Activated T-cell treated with anti-CD3 and anti-CD28 coated beads for 1 hour (primary cell): ENCODE data around the gene RNF208.

Experiments
- DNase-seq: peaks from one replicate; pipeline ENCODE4 v3.0.0-alpha.2; 2020; ENCODE audit warnings: low read depth

RNF208 gene

DNA sequence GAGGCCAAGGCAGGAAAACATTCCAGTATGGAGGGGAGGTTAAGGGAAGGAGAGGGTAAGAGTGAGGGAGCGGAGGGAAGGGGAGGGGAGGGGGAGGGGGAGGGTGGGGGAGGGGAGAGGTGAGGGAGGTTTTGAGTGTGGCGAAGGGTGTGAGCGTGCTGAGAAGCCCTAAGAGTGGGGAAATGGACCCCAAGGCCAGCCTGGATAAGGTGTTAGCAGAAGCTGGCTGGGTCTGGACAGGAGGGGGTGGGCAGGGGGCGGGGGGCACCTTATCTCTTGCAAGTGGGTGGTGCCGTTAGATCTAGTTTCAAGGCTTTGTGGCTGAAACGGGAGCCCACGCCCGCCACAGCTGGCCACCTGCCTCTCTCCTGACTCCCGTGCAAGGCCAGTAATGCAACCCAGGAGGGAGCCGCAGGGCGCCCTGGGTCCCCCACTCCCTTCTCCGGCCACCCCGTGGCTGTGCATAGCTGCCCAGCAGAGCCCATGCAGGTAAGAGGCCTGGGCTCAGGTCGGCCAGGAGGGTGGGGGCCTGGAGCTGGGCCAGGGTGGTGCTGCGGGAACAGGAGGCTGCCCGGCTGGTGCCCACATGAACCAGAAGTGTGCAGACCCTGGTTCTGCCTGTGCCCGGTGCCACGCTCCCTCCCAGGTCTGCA lies 5.9 kb upstream of the RNF208 start:
- no peak for DNase-seq

DNA sequence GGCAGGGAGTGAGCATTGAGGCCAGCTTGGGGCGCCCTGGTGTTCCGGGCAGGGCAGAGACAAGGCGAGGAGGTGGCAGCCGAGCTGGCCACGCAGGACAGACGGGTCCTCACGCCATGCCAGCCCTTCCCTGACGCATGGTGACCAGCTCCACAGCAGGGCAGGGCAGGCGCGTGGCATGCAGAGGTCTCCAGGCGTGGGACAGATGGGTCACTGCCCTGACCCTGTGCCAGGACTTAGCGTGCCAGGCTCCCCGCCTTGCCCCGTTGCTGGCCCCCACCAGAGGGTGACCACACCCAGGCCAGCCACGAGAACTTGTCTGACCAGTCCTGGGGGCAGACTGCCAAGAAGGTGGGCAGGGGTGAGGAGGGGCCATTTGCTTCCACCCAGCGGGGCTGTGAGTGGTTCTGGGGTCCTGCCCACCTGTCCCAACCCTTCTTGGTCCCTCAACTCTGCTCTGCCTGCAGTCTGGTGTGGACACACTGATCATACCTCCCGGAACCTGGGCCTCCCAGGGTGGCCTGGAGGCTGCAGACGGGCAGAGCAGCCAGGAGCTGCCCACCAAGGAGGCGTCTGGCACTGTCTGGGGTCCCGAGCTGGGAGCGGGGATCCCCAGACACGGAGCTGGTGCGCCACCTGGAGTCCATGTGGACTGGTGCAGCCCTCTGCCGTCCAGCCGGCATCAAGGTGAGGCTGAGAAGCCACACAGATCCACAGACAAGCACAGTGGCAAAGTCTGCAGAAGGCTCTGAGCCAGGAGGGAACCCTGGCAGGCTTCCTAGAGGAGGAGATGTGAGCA lies 5.2 kb upstream of the RNF208 start, which contains the start of gene RNF224:
Gene RNF224 (plus strand): TSS at position 449 of the 799 bp plus-strand sequence. CDS start 834 bp downstream, outside the sequence.
- DNase-seq: peak; percentile 74

DNA sequence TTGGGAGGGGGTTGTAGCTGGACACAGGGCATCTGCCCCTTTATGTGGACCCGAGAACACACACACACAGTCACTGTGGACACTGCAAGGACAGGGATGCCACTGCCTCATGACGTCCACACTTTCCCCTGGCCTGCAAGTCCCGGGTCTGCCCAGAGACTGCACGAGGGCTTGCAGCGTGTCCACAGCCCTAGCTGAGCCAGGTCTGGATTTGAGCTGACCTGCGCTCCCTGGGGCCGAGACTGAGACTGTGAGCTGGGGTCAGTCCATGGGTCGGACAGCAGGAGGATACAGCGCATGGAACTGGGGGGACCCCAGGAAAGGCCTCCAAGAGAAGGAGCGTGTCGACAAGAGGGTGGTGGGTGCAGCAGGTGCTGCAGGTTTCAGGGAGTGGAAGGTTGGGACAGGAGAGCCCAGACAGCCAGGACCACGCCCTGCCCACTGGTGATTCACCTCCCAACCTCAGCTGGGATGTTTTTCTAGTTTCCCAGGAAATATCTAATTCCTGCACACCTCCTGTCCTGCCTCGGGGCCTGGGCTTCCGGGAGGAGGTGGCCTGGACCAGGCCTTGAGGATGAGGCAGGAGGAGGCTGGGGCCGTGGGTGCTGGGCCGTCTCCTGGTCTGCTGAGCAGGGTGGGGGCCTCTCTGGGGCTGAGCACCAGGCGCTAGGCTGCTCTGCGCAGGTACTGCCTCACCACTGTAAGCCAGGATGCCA lies 4.5 kb upstream of the RNF208 start:
- DNase-seq: no peak

DNA sequence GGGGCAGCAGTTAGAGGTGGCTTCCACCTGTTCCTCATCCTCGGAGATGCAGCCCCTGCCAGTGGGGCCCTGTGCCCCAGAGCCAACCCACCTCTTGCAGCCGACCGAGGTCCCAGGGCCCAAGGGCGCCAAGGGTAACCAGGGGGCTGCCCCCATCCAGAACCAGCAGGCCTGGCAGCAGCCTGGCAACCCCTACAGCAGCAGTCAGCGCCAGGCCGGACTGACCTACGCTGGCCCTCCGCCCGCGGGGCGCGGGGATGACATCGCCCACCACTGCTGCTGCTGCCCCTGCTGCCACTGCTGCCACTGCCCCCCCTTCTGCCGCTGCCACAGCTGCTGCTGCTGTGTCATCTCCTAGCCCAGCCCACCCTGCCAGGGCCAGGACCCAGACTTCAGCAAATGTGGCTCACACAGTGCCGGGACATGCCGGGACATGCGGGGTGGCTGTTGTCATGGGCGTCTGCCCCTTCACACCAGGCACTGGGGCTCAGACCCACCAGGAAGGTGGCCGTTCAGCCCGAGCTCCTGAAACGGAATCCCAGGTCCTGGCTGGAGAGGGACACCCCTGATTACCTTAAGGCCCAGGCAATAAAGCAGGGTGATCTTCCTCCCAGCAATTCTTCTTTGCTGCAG lies 3.8 kb upstream of the RNF208 start:
- DNase-seq: no peak

DNA sequence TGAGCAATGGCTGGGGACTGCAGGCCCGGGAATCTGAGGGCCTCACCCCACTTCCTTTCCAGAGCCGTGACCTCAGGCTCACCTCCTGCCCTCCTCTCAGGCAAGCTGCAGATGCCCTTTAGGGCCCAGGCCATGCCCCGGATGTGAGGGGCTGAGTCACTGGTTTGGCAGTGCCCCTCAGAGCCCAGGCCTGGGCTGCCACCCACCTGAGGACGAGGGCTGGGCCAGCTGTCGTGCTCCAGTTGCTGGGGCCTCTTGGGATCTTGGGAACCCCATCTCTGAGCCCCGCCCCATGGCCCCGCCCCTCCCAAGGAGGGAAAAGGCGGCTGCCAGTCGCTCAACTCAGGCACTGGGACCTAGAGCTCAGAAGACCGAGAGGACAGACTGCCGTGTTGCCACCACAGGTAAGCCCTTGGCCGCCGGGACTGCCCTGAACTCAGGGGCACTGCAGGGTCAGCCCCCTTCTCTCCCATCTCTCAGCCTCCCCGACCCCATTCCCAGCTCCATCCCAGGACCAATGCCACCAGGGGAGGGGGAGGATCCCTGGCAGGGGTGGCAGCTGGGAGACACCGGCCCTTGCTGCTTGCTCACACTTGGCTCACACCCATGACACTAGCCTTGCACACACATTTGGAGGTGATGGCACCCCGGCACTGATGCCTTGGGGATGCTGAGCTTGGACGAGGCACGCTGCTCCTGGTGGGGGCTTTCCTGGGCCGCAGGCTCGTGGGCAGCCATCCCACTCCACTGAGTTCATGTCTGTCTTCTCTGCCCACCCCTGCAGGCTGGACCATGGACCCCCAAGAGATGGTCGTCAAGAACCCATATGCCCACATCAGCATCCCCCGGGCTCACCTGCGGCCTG lies 3.0 kb upstream of the RNF208 start, which contains the start of gene CYSRT1:
Gene CYSRT1 (plus strand): TSS at position 345 of the 865 bp plus-strand sequence. CDS start 448 bp downstream, at position 793.
- no peak for DNase-seq

DNA sequence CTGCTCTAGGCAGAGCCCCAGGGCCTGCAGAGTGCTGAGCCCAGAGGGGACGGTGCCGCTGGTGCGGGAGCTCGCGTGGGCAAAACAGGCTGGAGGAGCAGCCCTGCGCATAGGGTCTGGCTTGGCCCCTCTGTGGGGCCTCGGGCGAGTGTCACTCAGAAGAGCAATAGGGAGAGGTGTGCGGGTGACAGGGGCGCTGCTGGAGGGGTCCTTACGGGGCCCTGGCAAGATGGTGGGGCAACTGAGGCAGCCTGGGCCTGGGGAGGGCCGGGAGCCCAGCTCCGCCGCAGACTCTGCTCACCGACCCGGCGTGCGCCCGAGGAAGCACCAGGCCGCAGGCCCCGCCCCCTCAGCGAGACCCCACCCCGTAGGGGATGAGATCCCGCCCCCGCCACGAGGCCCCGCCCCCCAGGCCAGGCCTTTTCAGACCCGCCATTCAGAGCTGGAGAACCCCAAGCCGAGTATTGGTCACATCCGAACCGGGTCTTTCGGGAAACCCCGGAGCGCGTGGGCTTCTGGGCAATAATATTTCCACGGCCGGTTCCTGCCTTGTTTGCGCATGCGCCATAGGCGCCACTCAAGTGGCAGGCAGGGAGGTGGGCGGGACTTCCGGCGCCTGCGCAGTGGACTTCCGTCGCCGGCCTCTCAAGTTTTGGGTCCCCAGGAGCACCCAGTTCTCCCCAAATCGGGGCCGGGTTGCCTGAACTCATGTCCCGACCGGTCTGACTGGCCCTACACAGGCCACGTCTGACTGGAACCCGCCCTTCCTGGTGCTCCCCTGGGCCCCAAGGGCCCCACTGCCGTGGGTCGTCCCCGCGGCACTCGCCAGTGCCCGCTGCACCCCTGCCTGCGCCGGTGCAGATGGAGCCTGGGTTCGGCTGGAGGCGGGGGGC lies 1.3 kb upstream of the RNF208 start:
- DNase-seq: peak; percentile 99

DNA sequence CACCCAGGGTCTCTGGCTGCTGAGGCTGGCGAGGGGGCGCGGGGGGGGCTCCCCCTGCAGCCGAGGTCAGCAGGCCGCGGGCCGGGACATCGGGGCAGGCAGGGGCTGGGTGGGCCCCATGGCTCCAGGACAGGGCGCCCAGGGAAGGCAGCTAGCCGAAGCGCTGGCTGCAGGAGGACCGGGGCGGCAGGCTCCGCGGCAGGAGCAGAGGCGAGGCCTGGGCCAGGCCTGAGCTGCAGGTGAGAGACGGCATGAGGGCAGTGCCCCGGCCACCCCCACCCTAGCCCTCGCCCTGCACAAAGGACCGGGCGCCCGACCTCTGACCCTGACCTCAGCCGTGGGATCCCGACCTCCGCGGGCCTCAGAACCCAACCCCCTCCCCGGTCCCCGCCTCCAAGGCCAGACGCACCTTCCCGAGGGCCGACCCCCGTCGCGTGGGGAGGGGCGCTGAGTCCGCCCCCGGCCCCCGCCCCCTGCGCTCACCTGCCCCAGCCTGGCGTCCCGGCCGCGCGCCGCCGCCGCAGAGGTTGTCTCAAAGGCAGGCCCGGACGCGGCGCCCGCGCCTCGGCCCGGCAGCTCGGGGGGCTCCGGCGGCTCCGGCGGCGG lies 431 bp downstream of the RNF208 start:
- no peak for DNase-seq

DNA sequence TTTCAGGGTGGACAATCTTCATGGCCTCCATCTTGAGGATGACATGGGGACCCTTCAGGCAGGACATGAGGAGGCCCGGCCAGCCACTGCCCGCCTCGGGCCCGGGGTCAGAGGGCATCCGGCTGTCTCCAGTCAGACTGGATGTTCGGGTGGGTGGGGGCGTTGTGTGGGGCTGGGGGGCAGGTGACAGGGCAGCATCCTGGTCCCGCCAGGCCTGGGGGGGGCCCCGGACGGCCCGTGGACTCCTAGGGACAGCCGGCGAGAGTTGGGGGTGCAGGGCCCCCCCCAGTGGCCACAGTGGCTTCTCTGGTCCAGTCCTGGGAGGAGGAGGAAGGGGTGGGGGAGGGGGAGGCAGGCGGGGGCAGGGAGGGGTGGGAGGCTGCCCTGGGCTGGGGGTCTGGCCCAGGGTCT lies 940 bp downstream of the RNF208 start:
- DNase-seq: no peak

DNA sequence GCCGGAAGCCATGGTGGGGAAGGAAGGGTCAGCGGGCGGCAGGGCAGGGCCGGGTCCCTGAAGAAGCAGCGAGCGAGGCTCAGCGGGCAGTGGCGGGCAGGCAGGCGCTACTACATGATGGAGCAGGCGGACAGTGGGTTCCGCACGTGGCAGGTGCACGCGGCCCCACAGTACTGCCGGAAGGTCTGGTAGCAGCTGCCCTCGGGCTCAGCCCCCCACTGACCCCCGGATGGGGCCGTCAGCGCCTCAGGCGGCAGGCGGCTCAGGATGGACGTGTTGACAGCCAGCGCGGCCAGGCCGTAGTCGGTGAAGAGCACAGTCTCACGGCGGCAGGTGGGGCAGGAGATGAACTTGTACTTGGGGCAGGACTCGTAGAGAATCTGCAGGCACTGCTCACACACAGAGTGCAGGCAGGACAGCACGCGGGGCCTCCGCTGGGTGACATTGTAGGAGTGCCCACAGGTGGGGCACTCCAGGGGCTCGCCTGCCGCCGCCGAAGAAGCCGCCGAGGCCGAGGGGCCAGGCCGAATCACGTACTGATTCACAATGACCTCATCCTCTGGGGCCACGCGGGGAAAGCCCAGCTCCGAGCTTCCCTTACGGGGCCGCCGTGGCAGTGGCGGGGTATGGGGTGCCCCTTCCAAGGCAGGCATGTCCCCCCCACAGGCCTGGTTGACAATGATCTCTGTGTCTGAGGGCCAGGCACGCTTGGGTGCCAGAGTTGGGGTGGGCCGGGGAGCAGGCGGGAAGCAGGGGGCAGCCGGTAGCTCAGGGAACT lies 1.5 kb downstream of the RNF208 start:
- no peak for DNase-seq

DNA sequence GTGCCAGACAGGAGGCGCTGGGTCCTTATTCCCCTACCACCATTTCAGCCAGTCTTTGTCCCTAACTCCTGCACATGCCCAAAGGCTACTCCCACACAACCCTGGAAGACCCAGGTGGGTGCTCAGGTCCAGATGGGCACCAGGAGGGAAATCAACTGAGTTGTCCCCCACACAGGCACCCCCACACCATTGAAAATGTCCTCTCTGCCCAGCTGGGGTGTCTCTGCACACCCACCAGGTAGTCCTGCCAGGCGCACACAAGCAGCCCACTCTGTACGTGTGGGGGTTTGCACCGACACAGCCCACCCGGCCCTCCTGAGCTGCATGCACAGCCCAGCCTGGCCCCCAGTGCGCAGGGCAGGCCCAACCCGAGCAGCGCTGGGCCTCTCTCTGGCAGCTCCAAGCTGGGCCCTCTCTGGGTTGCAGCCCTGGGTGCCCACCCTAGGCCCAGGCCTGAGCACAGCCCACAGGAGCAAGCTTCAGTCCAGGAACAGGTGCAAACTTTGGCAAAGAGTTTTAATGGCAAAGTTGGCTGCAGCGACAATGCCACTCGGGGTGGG lies 2.2 kb downstream of the RNF208 start:
- DNase-seq: no peak

DNA sequence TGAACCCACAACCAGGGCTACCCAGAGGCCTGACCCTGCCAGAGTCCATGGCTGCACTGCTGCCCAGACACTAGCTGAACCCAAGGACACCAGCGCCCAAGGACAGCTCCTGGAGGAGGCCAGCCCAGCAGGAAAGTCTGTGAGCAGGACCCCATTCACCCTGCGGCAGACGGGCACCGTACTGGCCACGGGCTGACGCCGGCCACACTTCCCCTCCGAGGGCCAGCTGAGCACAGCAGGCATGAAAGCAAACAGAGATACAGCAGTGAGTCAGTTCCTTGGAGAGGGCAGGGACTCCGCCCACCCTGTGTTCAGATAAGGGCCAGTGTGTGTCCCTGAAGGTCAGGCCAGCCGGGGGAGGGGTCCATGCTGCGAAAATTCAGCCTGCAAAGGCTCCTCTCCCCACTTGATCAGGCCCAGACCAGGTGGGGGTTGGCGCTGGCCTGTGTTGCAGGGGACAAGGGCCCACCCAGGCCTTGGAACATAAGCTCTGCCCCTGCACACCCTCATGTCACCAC lies 3.2 kb downstream of the RNF208 start:
- DNase-seq: no peak

DNA sequence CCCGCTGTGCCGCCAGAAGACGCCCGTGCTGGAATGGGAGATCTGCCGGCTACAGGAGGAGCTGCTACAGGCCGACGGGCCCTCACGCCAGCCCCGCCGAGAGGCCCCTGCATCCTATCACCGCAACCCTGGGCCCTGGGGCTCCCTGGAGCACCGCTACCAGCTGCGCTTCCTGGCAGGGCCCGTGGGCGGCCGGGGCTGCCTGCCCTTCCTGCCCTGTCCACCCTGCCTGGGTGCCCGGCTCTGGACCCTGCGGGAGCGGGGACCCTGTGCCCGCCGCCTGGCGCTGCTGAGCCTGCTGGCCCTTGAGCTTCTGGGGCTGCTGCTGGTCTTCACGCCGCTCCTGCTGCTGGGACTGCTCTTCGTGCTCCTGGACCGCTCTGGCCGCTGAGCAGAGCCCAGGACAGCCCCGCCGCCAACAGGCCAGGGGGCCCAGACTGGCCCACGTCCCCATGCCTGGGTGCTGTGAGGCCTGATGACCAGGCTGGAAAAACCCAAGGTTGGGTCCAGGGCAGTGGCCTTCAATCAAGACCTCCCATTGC lies 3.8 kb downstream of the RNF208 start:
- DNase-seq: no peak

DNA sequence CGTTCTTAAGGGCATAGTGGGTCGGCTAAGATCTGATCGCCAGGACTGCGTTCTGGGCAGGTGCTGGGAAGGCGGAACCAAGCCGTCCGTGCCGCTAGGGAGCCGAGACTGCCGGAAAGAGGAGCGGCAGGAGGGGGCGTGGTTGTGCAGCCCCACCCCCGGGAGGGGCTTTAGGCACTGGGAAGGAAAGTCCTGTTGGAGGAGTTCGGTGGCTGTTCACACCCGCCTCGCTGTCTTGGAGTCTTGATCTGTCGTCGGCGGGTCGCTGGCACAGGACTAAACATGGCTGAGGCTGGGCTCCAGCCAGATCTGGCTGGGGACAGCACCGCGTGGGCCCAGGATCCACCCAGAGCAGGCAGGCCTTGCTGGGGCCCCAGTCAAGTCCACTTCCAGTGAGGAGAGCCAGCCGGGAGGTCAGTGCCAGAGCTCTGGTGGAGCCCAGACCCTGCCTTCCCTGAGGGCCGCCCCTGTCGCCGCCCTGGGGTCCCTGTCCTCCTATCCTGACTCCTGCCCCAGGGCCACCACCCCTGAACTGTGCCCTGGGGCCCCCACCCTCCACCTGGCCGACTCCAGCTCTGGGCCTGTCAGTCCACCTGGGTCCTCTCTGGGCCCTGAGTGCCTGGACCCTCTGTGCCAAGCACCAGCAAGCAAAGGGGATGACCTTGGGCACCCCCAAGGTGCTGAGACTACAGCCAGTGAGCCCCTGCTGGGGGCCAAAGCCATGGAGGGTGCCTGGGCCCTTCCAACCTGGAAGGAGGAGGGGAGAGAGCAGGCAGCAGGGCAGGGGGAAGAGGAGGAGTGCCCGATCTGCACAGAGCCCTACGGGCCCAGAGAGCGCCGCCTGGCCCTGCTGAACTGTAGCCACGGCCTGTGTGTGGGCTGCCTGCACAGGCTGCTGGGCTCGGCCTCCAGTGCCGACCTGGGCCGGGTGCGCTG lies 4.5 kb downstream of the RNF208 start:
- DNase-seq: no peak

DNA sequence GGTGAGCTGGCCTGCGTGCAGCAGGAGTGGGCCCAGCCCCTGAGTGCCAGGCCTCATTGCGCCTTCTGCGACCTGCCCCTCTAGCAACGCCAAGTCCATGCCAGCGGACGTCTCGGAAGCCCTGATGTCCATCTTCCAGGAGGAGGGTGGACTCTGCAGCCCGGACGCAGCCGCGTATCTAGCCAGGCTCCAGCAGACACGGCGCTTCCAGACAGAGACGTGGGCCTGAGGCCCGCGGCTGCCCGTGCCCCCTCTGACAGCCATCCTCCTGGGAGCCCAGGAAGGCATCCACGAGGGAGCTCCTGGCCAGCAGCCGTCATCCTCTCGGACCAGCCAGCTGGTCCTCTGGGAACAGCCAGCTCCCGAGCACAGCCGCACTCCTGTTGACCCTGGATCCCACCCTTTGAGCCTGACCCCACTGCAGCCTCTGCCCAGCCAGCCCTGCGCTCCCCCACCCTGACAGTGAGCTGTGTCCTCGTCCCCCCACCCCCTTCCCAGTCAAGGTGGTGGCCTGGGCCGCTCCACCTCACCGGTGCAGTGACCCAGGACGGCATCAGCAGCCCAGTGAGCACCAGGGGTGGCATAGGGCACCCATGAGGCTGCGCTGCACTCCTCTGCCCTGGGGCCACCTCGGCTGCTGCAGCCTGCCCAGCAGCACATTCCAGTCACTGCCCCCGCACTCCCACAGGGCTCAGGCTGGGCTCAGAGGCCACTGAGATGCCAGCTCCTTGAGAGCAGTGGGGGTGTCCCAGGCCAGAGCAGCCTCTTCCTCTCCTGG lies 5.7 kb downstream of the RNF208 start:
- no peak for DNase-seq

DNA sequence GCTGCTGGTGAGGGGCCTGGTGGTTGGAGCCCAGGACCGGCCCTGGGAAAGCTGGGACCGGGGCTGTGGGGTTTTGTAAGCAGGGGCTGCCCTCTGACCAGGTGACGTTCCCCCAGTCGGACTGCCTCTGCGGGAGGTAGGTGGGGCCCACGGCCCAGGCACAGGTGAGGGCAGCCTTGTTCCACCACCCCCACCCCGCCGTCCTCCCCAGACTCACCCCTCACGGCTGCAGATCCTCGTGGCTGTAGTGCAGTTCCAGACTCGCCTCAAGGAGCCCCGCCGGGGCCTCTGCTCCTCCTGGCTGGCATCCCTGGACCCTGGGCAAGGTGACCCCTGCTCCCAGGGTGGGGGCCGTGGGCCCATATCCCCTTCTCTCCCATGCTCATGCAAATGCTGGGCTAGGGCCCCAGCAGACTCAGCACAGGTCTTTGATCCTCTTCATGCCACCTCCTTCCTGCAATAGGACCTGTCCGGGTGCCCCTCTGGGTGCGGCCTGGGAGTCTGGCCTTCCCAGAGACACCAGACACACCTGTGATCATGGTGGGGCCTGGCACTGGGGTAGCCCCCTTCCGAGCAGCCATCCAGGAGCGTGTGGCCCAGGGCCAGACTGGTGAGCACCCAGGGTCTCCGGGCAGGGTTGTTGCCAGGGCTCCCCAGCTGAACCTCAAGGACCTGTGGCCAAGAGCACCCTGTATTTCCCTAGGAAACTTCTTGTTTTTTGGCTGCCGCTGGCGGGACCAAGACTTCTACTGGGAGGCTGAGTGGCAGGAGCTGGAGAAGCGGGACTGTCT lies 6.6 kb downstream of the RNF208 start:
- no peak for DNase-seq
